K562 (cell line): ENCODE results near the gene KCNH2. TPM values are rescaled to one million over a fixed set of nuclear protein-coding genes. Genes with fewer than 3 reads are reported as not detected.

ENCODE experiments used
- BHLHE40 ChIP-seq: IDR thresholded peaks from 2 replicates; pipeline ENCODE4 v1.6.1; 2011; ENCODE audit warnings: low read length, improper control_type of control experiment
- BRCA1 ChIP-seq, 2 experiments: fragments of 450-650 bp in 1 of 2; sonication (generic) in 1 of 2; formaldehyde crosslinking in 1 of 2; IDR thresholded peaks; 2 replicates each; pipeline versions ENCODE4 v1.5.0 to v1.6.1; 2017 to 2020; ENCODE audit warnings: mild to moderate bottlenecking in 1 of 2, missing genetic modification reagents in 1 of 2
- DPF2 ChIP-seq: fragments of 450-650 bp; IDR thresholded peaks from 2 replicates; pipeline ENCODE4 v1.6.1; 2016
- ETV6 ChIP-seq, 3 experiments: fragments of 150-350 bp in 1 of 3; sonication (generic) in 1 of 3; formaldehyde crosslinking in 1 of 3; IDR thresholded peaks; 2 replicates each; pipeline versions ENCODE4 v1.6.1 to v1.8.0; 2014 to 2022; ENCODE audit warnings: borderline replicate concordance in 2 of 3, low read depth in 2 of 3, antibody characterized with exemption in 1 of 3, low read length in 1 of 3, mild to moderate bottlenecking in 1 of 3, missing genetic modification reagents in 1 of 3
- IRF9 ChIP-seq: fragments of 450-650 bp; IDR thresholded peaks from 2 replicates; pipeline ENCODE4 v1.6.1; 2016; ENCODE audit warnings: missing biosample characterization, missing genetic modification characterization
- KDM2B ChIP-seq: fragments of 250-450 bp; sonication (Bioruptor Pico); IDR thresholded peaks from 2 replicates; pipeline ENCODE4 v1.8.0; 2021; ENCODE audit warnings: mild to moderate bottlenecking, moderate library complexity
- MXD1 ChIP-seq: fragments of 250-450 bp; sonication (Bioruptor Pico); IDR thresholded peaks from 2 replicates; pipeline ENCODE4 v1.8.0; 2021; ENCODE audit warnings: borderline replicate concordance, mild to moderate bottlenecking, moderate library complexity; ENCODE audit not compliant: poor library complexity, severe bottlenecking
- NEUROD1 ChIP-seq: fragments of 150-350 bp; IDR thresholded peaks from 2 replicates; pipeline ENCODE4 v1.6.1; 2014; ENCODE audit warnings: borderline replicate concordance, low read length, low read depth; ENCODE audit not compliant: partially characterized antibody
- PHF20 ChIP-seq: fragments of 450-650 bp; IDR thresholded peaks from 2 replicates; pipeline ENCODE4 v1.6.1; 2018; ENCODE audit not compliant: partially characterized antibody
- PPARD ChIP-seq: fragments of 250-450 bp; sonication (Bioruptor Pico); IDR thresholded peaks from 2 replicates; pipeline ENCODE4 v1.8.0; 2022; ENCODE audit warnings: inconsistent platforms, mild to moderate bottlenecking, moderate library complexity
- RUNX1 ChIP-seq: sonication (generic); IDR thresholded peaks from 2 replicates; pipeline ENCODE4 v1.6.1; 2016; ENCODE audit warnings: antibody characterized with exemption, low read depth
- TBL1XR1 ChIP-seq, 2 experiments: IDR thresholded peaks; 2 replicates each; pipeline ENCODE4 v1.6.1; 2012; ENCODE audit warnings: improper control_type of control experiment in 2 of 2, low read length in 2 of 2, mild to moderate bottlenecking in 1 of 2
- TGIF2 ChIP-seq: sonication (generic); formaldehyde crosslinking; IDR thresholded peaks from 2 replicates; pipeline ENCODE4 v1.8.1; 2022; ENCODE audit warnings: mild to moderate bottlenecking, missing genetic modification reagents, moderate library complexity
- XRCC5 ChIP-seq: fragments of 200-400 bp; formaldehyde crosslinking; IDR thresholded peaks from 2 replicates; pipeline ENCODE4 v1.6.1; 2017; ENCODE audit warnings: low read depth, mild to moderate bottlenecking, low read length
- ZBTB7A ChIP-seq: IDR thresholded peaks from 2 replicates; pipeline ENCODE4 v1.6.1; 2011; ENCODE audit warnings: low read depth, mild to moderate bottlenecking, low read length, moderate library complexity, borderline replicate concordance; ENCODE audit not compliant: control insufficient read depth
- ZNF644 ChIP-seq: fragments of 200-800 bp; sonication (Bioruptor generic); IDR thresholded peaks from 2 replicates; pipeline ENCODE4 v1.6.1; 2016; ENCODE audit warnings: low read depth, missing genetic modification characterization, missing compliant biosample characterization
- ZNF717 ChIP-seq: fragments of 250-450 bp; sonication (Bioruptor Pico); IDR thresholded peaks from 2 replicates; pipeline ENCODE4 v1.5.0; 2021
- polyA plus RNA-seq, 8 experiments: library from polyadenylated mRNA; depleted of rRNA in 4 of 8; stranded (reverse) in 5 of 8; unstranded in 3 of 8; fragments of >200 nt; fragmentation: Nextera tagmentation in 2 of 8; fragmentation: Illumina TruSeq in 1 of 8; extraction: Ambion mirVana in 2 of 8; extraction: Trizol in 1 of 8; gene quantifications; 2 replicates each; pipeline versions ENCODE4 v1.2.1 to v1.2.3, GENCODE V29; 2011 to 2014; ENCODE audit warnings: inconsistent platforms in 1 of 8, missing spikeins in 1 of 8
- total RNA-seq, 7 experiments: library from RNA; depleted of rRNA in 6 of 7; stranded (reverse); fragments of >200 nt in 6 of 7; fragmentation: Illumina TruSeq in 2 of 7; extraction: Trizol in 2 of 7; gene quantifications; 2 replicates each; pipeline versions ENCODE4 v1.2.1 to v1.2.3, GENCODE V29; 2011 to 2021; ENCODE audit warnings: low replicate concordance in 1 of 7
- TF ChIP-seq, protein P1 (sequence below): fragments of 250-450 bp; sonication (Bioruptor Pico); IDR thresholded peaks from 2 replicates; pipeline ENCODE4 v1.8.0; 2022; ENCODE audit warnings: inconsistent platforms, mild to moderate bottlenecking, moderate library complexity, borderline replicate concordance
- TF ChIP-seq, protein P2 (sequence below): sonication (generic); formaldehyde crosslinking; IDR thresholded peaks from 2 replicates; pipeline ENCODE4 v1.5.0; 2020; ENCODE audit warnings: missing genetic modification reagents
- TF ChIP-seq, protein P3 (sequence below): fragments of 150-350 bp; IDR thresholded peaks from 2 replicates; pipeline ENCODE4 v1.6.1; 2014; ENCODE audit warnings: low read depth, mild to moderate bottlenecking, low read length, borderline replicate concordance

KCNH2 gene
- total and polyA plus RNA-seq, 9 of the 15 experiments (the other 6 are each of a cell fraction or from before 2014, with no cell fraction given) = 18.1 to 368 (median 218) TPM

GRCh38 chr7:150898475-150899011, 79.6 kb downstream of the KCNH2 start (continued):
- TF ChIP-seq, protein P1, sequence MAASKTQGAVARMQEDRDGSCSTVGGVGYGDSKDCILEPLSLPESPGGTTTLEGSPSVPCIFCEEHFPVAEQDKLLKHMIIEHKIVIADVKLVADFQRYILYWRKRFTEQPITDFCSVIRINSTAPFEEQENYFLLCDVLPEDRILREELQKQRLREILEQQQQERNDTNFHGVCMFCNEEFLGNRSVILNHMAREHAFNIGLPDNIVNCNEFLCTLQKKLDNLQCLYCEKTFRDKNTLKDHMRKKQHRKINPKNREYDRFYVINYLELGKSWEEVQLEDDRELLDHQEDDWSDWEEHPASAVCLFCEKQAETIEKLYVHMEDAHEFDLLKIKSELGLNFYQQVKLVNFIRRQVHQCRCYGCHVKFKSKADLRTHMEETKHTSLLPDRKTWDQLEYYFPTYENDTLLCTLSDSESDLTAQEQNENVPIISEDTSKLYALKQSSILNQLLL (CRISPR knock-in tag) = no peak
- TF ChIP-seq PHF20 (no peak), TGIF2 (CRISPR knock-in tag) (no peak), ZBTB7A (no peak; the same call in 1 of the 2 replicates), ETV6 (IDR thresholded peaks at IDR 0.05; ENCODE audit: borderline replicate concordance in 1 of 2, low read depth in 2 of 2, low read length in 1 of 2) (no peak), ETV6 (CRISPR knock-in tag; IDR thresholded peaks at IDR 0.05; ENCODE audit: borderline replicate concordance) (no peak), DPF2 (0 out of 2 replicates have a peak, but pooled peaks have one; percentile 25), KDM2B (CRISPR knock-in tag) (peak; percentile 77; the same call in 1 of the 2 replicates), BRCA1 (IDR thresholded peaks at IDR 0.05) (no peak), BRCA1 (CRISPR knock-in tag; IDR thresholded peaks at IDR 0.05) (no peak), RUNX1 (no peak), MXD1 (CRISPR knock-in tag) (no peak), PPARD (CRISPR knock-in tag) (no peak), IRF9 (tag) (no peak), NEUROD1 (peak; percentile 34), ZNF717 (CRISPR knock-in tag) (no peak), ZNF644 (no peak), XRCC5 (peak; percentile 93), TBL1XR1 (IDR thresholded peaks at IDR 0.05; ENCODE audit: low read length in 2 of 2) (peak in 1 of 2 experiments; percentile 24; a peak in 2 of 4 replicates), BHLHE40 (peak; percentile 48; the same call in 1 of the 2 replicates)
- TF ChIP-seq, protein P2, sequence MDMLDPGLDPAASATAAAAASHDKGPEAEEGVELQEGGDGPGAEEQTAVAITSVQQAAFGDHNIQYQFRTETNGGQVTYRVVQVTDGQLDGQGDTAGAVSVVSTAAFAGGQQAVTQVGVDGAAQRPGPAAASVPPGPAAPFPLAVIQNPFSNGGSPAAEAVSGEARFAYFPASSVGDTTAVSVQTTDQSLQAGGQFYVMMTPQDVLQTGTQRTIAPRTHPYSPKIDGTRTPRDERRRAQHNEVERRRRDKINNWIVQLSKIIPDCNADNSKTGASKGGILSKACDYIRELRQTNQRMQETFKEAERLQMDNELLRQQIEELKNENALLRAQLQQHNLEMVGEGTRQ (CRISPR knock-in tag) = no peak
- TF ChIP-seq, protein P3, sequence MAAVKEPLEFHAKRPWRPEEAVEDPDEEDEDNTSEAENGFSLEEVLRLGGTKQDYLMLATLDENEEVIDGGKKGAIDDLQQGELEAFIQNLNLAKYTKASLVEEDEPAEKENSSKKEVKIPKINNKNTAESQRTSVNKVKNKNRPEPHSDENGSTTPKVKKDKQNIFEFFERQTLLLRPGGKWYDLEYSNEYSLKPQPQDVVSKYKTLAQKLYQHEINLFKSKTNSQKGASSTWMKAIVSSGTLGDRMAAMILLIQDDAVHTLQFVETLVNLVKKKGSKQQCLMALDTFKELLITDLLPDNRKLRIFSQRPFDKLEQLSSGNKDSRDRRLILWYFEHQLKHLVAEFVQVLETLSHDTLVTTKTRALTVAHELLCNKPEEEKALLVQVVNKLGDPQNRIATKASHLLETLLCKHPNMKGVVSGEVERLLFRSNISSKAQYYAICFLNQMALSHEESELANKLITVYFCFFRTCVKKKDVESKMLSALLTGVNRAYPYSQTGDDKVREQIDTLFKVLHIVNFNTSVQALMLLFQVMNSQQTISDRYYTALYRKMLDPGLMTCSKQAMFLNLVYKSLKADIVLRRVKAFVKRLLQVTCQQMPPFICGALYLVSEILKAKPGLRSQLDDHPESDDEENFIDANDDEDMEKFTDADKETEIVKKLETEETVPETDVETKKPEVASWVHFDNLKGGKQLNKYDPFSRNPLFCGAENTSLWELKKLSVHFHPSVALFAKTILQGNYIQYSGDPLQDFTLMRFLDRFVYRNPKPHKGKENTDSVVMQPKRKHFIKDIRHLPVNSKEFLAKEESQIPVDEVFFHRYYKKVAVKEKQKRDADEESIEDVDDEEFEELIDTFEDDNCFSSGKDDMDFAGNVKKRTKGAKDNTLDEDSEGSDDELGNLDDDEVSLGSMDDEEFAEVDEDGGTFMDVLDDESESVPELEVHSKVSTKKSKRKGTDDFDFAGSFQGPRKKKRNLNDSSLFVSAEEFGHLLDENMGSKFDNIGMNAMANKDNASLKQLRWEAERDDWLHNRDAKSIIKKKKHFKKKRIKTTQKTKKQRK = no peak; the same call in 1 of the 2 replicates
